HEK293T (cell line): ENCODE data around the gene CALML5.

Experiments
- CTCF ChIA-PET: fragments of 350-600 bp; formaldehyde crosslinking; extraction: SDS; loops from one replicate; lab custom pipeline; 2021; ENCODE audit warnings: antibody characterized with exemption, inconsistent platforms; lab: Yijun Ruan, JAX
- POLR2A ChIA-PET: fragments of 350-600 bp; formaldehyde crosslinking; extraction: SDS; loops from one replicate; lab custom pipeline; 2020; ENCODE audit warnings: antibody characterized with exemption, inconsistent platforms; lab: Yijun Ruan, JAX
- DNase-seq: peaks from one replicate; pipeline ENCODE4 v3.0.0; 2012; ENCODE audit warnings: mixed read lengths; ENCODE audit errors: extremely low spot score
- ARNT ChIP-seq: fragments of 450-650 bp; IDR thresholded peaks from 2 replicates; pipeline ENCODE4 v1.6.1; 2017; ENCODE audit warnings: mild to moderate bottlenecking
- BHLHE40 ChIP-seq: fragments of 450-650 bp; IDR thresholded peaks from 2 replicates; pipeline ENCODE4 v1.6.1; 2016; ENCODE audit warnings: mild to moderate bottlenecking, moderate library complexity, borderline replicate concordance
- CTBP1 ChIP-seq: fragments of 450-650 bp; IDR thresholded peaks from 2 replicates; pipeline ENCODE4 v1.6.1; 2016; ENCODE audit warnings: borderline replicate concordance
- ELF4 ChIP-seq: fragments of 450-650 bp; IDR thresholded peaks from 2 replicates; pipeline ENCODE4 v1.6.1; 2017; ENCODE audit warnings: antibody characterized with exemption
- FOXA1 ChIP-seq: fragments of 450-650 bp; IDR thresholded peaks from 2 replicates; pipeline ENCODE4 v1.6.1; 2016; ENCODE audit warnings: mild to moderate bottlenecking
- FOXK2 ChIP-seq: fragments of 450-650 bp; IDR thresholded peaks from 2 replicates; pipeline ENCODE4 v1.6.1; 2016; ENCODE audit warnings: mild to moderate bottlenecking
- FOXM1 ChIP-seq: fragments of 450-650 bp; IDR thresholded peaks from 2 replicates; pipeline ENCODE4 v1.6.1; 2017; ENCODE audit warnings: mild to moderate bottlenecking, borderline replicate concordance
- HDGF ChIP-seq: fragments of 450-650 bp; IDR thresholded peaks from 2 replicates; pipeline ENCODE4 v1.6.1; 2017; ENCODE audit warnings: antibody characterized with exemption, borderline replicate concordance
- L3MBTL2 ChIP-seq: fragments of 450-650 bp; conservative IDR thresholded peaks from 2 replicates; pipeline ENCODE4 v1.6.1; 2016; ENCODE audit warnings: mild to moderate bottlenecking
- LEF1 ChIP-seq: fragments of 450-650 bp; IDR thresholded peaks from 2 replicates; pipeline ENCODE4 v1.6.1; 2017; ENCODE audit warnings: mild to moderate bottlenecking, borderline replicate concordance
- NFRKB ChIP-seq: fragments of 450-650 bp; IDR thresholded peaks from 2 replicates; pipeline ENCODE4 v1.6.1; 2016; ENCODE audit warnings: mild to moderate bottlenecking, moderate library complexity
- PKNOX1 ChIP-seq: fragments of 450-650 bp; IDR thresholded peaks from 2 replicates; pipeline ENCODE4 v1.6.1; 2016
- SP1 ChIP-seq: fragments of 450-650 bp; IDR thresholded peaks from 2 replicates; pipeline ENCODE4 v1.6.1; 2017
- SUZ12 ChIP-seq: fragments of 450-650 bp; IDR thresholded peaks from 2 replicates; pipeline ENCODE4 v1.6.1; 2016; ENCODE audit warnings: mild to moderate bottlenecking
- TARDBP ChIP-seq: fragments of 450-650 bp; IDR thresholded peaks from 2 replicates; pipeline ENCODE4 v1.6.1; 2016
- ZNF384 ChIP-seq: fragments of 450-650 bp; IDR thresholded peaks from 2 replicates; pipeline ENCODE4 v1.6.1; 2016

The CALML5 gene

GRCh38 chr10:5466451-5467206, 32.7 kb downstream of the CALML5 start:
- POLR2A ChIA-PET, result no interaction called here

GRCh38 chr10:5465976-5466450, 33.4 kb downstream of the CALML5 start:
- ChIA-PET CTCF (no interaction called here), POLR2A (no interaction called here)
- no peak for DNase-seq
- TF ChIP-seq NFRKB (no peak), SP1 (no peak), FOXA1 (no peak), ARNT (no peak), TARDBP (no peak), FOXK2 (no peak)

More at GRCh38 chr10:5466451-5467206, 32.7 kb downstream of the CALML5 start:
- TF ChIP-seq SP1 (no peak), LEF1 (no peak), HDGF (no peak), TARDBP (no peak), CTBP1 (no peak), ARNT (no peak), L3MBTL2 (no peak), ZNF384 (no peak), NFRKB (no peak), BHLHE40 (no peak), FOXK2 (no peak), FOXM1 (no peak), SUZ12 (no peak), ELF4 (no peak)
- DNase-seq, result no peak
- CTCF ChIA-PET, result no interaction called here

GRCh38 chr10:5464546-5464945, 34.8 kb downstream of the CALML5 start:
- ChIA-PET POLR2A (no interaction called here), CTCF (no interaction called here)
- TF ChIP-seq FOXA1, result no peak
- TF ChIP-seq FOXM1, result no peak
- TF ChIP-seq HDGF, result no peak
- no peak for TF ChIP-seq ELF4
- no peak for TF ChIP-seq LEF1
- no peak for TF ChIP-seq ZNF384
- TF ChIP-seq SP1, result no peak
- TF ChIP-seq CTBP1, result no peak
- TF ChIP-seq PKNOX1, result no peak
- TF ChIP-seq SUZ12, result no peak
- no peak for TF ChIP-seq FOXK2
- no peak for TF ChIP-seq NFRKB
- TF ChIP-seq BHLHE40, result no peak
- no peak; the same call in 1 of the 2 replicates for TF ChIP-seq L3MBTL2
- no peak for TF ChIP-seq TARDBP
- no peak for TF ChIP-seq ARNT
- DNase-seq, result no peak

- ChIA-PET POLR2A (no interaction called here), CTCF (no interaction called here)
- no peak for TF ChIP-seq ZNF384
- TF ChIP-seq ELF4, result no peak
- DNase-seq, result no peak
Observed at GRCh38 chr10:5462841-5463293, 36.5 kb downstream of the CALML5 start.

- TF ChIP-seq NFRKB, result no peak
- TF ChIP-seq PKNOX1, result no peak
- TF ChIP-seq ELF4, result no peak
- TF ChIP-seq FOXA1, result no peak
- no peak for TF ChIP-seq ZNF384
- no peak for TF ChIP-seq TARDBP
- TF ChIP-seq FOXM1, result no peak
- TF ChIP-seq SUZ12, result no peak
- no peak for TF ChIP-seq HDGF
- CTCF ChIA-PET, result no interaction called here
- DNase-seq, result no peak
- POLR2A ChIA-PET, result no interaction called here
Observed at GRCh38 chr10:5461914-5462840, 37.2 kb downstream of the CALML5 start.

- DNase-seq, result no peak
- TF ChIP-seq LEF1 (no peak), FOXM1 (no peak), NFRKB (no peak), HDGF (no peak), ZNF384 (no peak), ELF4 (no peak), CTBP1 (no peak), FOXA1 (no peak), TARDBP (no peak), L3MBTL2 (no peak), SP1 (no peak), BHLHE40 (no peak)
- POLR2A ChIA-PET, result interaction anchor here (1.0 kb wide), 1 partner anchor 162 kb away, joined by 3 read pairs; no protein-coding TSS in a partner anchor
- CTCF ChIA-PET, result no interaction called here
Observed at GRCh38 chr10:5461203-5461588, 38.2 kb downstream of the CALML5 start.
